Liver (tissue), 3 donors: ENCODE measurements around the gene TMEM269.

Experiments
- CTCF ChIP-seq: fragments of 150-350 bp; IDR thresholded peaks from 2 replicates; pipeline ENCODE4 v1.5.1; 2017; ENCODE audit warnings: improper control_type of control experiment, low read depth, low read length; ENCODE audit not compliant: missing input control
- FOXA1 ChIP-seq: IDR thresholded peaks from 2 replicates; pipeline ENCODE4 v1.6.1; 2016; ENCODE audit warnings: antibody characterized with exemption
- HNF4A ChIP-seq, 2 donors: conservative IDR thresholded peaks; 2 replicates each; pipeline ENCODE4 v1.6.1; 2016; ENCODE audit warnings: antibody characterized with exemption in 2 of 2, mild to moderate bottlenecking in 2 of 2
- REST ChIP-seq: IDR thresholded peaks from 2 replicates; pipeline ENCODE4 v1.6.1; 2016; ENCODE audit warnings: antibody characterized with exemption, mild to moderate bottlenecking
- YY1 ChIP-seq: IDR thresholded peaks from 2 replicates; pipeline ENCODE4 v1.6.1; 2016; ENCODE audit warnings: antibody characterized with exemption, mild to moderate bottlenecking
- donor health status: healthy.
- donor health status: healthy.

DNA sequence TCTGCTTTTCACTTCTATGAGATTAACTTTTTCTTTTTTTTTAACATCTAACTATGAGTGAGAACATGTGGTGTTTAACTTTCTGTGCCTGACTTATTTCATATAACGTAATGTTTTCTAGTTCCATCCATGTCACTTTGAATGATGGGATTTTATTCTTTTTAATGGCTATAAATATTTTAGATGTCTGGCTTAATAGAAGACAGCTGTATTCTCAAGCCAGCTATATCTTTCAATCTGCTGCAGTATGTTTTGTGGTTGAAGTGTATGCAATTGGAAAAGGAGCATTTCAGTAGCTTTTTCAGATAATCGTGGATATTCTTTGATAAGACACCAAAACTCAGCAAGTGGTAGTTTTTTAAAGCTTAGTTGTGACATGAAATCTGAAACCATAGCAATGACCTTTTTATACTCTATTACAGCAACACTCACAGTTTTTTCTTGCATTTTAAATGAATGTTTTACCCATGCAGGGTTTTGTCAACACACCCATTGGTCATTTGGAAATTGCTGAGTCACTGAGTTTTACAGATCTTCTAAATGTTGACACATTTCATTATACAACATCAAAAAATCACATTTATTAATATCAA, 38.1 kb downstream of the TMEM269 start:
- TF ChIP-seq HNF4A (conservative IDR thresholded peaks at IDR 0.05) (peak in 1 of 2 donors; percentile 51), CTCF (no peak), FOXA1 (no peak), YY1 (peak; percentile 37), REST (no peak)
